ENCODE measurements around the gene BCAN.

BCAN gene

GRCh38 chr1:156670791-156671190 lies 28.9 kb downstream of the BCAN start:
- peaks cover 2% of the 10 kb centered on the region; the same call in 1 of the 2 replicates for H3K27me3 ChIP-seq (replicated peaks; ENCODE audit: control insufficient read depth, insufficient read depth, low read length)
- no peak for DNase-seq (ENCODE audit: extremely low read depth, insufficient read length)
- TF ChIP-seq CTCF (IDR thresholded peaks at IDR 0.05; ENCODE audit: insufficient read depth, low read length, poor library complexity, severe bottlenecking) = no peak
- no peak overlapping the region for H3K4me3 ChIP-seq (replicated peaks; ENCODE audit: low read depth, low read length)
- H3K36me3 ChIP-seq (ENCODE audit: control insufficient read depth, insufficient read depth, low read length) = no peaks in the 10 kb centered on the region

GRCh38 chr1:156671804-156672203 lies 29.9 kb downstream of the BCAN start:
- no peak for DNase-seq (ENCODE audit: extremely low read depth, insufficient read length)
- TF ChIP-seq CTCF (IDR thresholded peaks at IDR 0.05; ENCODE audit: insufficient read depth, low read length, poor library complexity, severe bottlenecking) = no peak
- Histone ChIP-seq H3K36me3 (ENCODE audit: control insufficient read depth, insufficient read depth, low read length) (no peaks in the 10 kb centered on the region), H3K4me3 (replicated peaks; ENCODE audit: low read depth, low read length) (no peak overlapping the region), H3K27me3 (replicated peaks; ENCODE audit: control insufficient read depth, insufficient read depth, low read length) (peaks cover 2% of the 10 kb centered on the region; the same call in 1 of the 2 replicates)

- H3K4me3 ChIP-seq (replicated peaks; ENCODE audit: low read depth, low read length) = no peak overlapping the region
- no peak for DNase-seq (ENCODE audit: extremely low read depth, insufficient read length)
Measured at GRCh38 chr1:156673387-156674121, 31.6 kb downstream of the BCAN start.

GRCh38 chr1:156675210-156676113 lies 33.5 kb downstream of the BCAN start:
- H3K27me3 ChIP-seq (replicated peaks; ENCODE audit: control insufficient read depth, insufficient read depth, low read length) = peaks cover 2% of the 10 kb centered on the region
- TF ChIP-seq CTCF (IDR thresholded peaks at IDR 0.05; ENCODE audit: insufficient read depth, low read length, poor library complexity, severe bottlenecking) = no peak
- no peak overlapping the region for H3K4me3 ChIP-seq (replicated peaks; ENCODE audit: low read depth, low read length)
- DNase-seq (ENCODE audit: extremely low read depth, insufficient read length) = no peak
- H3K36me3 ChIP-seq (ENCODE audit: control insufficient read depth, insufficient read depth, low read length) = no peaks in the 10 kb centered on the region

More at GRCh38 chr1:156673387-156674121, 31.6 kb downstream of the BCAN start:
- TF ChIP-seq CTCF (IDR thresholded peaks at IDR 0.05; ENCODE audit: insufficient read depth, low read length, poor library complexity, severe bottlenecking) = no peak
- Histone ChIP-seq H3K27me3 (replicated peaks; ENCODE audit: control insufficient read depth, insufficient read depth, low read length) (peaks cover 2% of the 10 kb centered on the region), H3K36me3 (ENCODE audit: control insufficient read depth, insufficient read depth, low read length) (no peaks in the 10 kb centered on the region)

GRCh38 chr1:156676114-156676819 lies 34.4 kb downstream of the BCAN start:
- H3K27me3 ChIP-seq (replicated peaks; ENCODE audit: control insufficient read depth, insufficient read depth, low read length) = peaks cover 1% of the 10 kb centered on the region

More at GRCh38 chr1:156676114-156676819, 34.4 kb downstream of the BCAN start:
- Histone ChIP-seq H3K4me3 (replicated peaks; ENCODE audit: low read depth, low read length) (no peak overlapping the region), H3K36me3 (ENCODE audit: control insufficient read depth, insufficient read depth, low read length) (no peaks in the 10 kb centered on the region)
- no peak for TF ChIP-seq CTCF (IDR thresholded peaks at IDR 0.05; ENCODE audit: insufficient read depth, low read length, poor library complexity, severe bottlenecking)
- DNase-seq (ENCODE audit: extremely low read depth, insufficient read length) = no peak

Data from GM06990 (cell line).